IPS DF 4.7 (cell line): ENCODE measurements around the gene NDFIP1.

Source experiments
- DNase-seq: peaks from one replicate; pipeline ENCODE4 v3.0.0-alpha.2; 2013; ENCODE audit warnings: low spot score; ENCODE audit errors: extremely low read depth

The NDFIP1 gene

GRCh38 chr5:142118155-142118686 lies 9.6 kb downstream of the NDFIP1 start:
- no peak for DNase-seq

DNA sequence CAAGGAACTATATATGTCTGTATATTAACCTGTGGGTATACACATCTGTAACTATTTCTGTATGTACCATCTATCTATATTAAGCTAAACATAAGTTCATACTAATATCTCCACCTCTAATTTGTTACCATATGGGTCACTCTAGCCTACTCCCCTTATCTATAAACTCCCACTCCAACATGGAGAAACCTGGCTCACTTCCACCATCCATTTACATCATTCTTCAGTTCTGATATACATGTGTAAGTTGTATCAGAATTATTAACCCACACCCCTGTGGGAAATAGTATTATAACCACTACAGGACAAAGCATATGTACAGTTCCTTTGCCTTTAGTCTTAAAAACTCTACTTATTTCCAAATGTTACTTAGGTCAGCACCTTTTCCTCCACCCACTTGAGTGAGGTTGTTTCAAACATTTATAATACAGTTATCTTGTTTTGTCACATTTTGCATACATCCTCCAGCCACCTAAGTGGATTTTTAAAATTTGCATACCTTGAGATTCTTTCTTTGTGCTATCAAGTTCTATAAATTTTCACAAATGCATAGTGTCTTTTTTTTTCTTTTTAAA lies 10.6 kb downstream of the NDFIP1 start:
- no peak for DNase-seq

DNA sequence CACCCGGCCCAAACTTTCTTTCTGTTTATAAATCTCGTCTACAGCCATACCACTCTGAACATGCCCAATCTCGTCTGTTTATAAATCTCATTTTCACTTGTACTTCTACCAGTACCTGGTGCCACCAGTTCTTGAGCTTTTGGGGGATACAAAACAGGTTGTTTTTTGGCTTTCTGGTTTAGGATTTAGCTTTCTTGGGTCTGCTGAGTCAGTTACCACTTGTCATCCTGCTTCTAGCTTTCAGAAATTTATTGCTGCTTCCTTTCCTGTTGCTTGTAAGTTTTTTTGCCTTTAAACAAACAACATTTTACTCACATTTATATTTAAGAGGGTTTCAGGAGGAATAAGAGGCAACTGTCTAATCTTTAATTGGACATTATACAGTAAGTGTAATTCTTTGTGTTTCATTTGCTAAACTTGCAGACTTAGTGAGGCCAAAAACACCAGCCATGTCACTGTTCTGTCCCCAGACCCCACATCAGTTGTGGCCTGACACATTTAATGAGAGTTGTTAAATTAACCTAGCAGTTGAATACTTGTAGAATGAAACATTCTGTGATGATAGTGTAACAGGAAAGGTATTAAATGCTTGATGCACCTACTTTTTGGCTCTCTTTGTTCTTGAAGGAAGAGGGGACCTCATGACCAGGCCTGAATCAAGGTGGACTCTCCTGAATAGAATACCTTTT lies 11.8 kb downstream of the NDFIP1 start:
- DNase-seq: no peak

GRCh38 chr5:142122121-142122520 lies 13.5 kb downstream of the NDFIP1 start:
- DNase-seq: no peak

DNA sequence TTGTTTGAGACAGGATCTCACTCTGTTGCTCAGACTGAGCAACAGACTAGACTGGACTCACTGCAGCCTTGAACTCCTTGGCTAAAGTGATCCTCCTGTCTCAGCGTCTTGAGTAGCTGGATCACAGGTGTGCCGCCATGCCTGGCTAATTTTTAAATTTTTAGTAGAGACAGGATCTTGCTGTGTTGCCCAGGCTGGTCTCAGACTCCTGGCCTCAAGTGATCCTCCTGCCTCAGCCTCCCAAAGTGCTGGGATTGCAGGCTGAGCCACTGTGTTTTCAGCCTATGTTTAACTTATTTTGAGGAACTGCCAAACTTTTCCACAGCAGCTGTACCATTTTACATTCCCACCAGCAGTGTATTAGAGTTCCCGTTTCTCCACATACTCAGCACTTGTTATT lies 16.8 kb downstream of the NDFIP1 start:
- no peak for DNase-seq

GRCh38 chr5:142125963-142126362 lies 17.4 kb downstream of the NDFIP1 start:
- no peak for DNase-seq

DNA sequence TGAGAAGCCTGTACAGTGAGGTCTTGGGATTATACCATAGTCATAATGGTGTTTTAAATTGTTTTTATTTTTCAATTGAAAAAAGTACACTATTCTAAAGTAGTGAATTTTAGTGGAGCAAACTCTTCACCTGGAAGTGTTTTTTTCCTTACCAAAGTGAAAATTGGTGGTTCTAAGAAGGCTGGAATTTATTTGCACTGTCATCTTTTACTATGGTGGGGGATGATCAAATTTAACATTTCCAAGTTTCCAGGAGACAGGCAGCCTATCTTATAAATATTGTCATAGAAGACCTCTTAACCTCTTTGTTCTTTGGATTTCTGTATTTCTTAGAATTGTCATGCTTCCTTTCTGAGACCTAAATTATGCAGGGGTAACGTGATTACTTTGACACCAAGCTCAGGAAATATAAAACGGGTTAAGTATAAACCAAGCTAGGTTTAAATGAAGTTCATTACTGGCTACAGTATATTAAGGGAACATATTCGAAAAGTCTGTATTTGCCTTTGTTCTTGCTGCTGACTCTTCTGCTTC lies 20.2 kb downstream of the NDFIP1 start:
- DNase-seq: no peak

DNA sequence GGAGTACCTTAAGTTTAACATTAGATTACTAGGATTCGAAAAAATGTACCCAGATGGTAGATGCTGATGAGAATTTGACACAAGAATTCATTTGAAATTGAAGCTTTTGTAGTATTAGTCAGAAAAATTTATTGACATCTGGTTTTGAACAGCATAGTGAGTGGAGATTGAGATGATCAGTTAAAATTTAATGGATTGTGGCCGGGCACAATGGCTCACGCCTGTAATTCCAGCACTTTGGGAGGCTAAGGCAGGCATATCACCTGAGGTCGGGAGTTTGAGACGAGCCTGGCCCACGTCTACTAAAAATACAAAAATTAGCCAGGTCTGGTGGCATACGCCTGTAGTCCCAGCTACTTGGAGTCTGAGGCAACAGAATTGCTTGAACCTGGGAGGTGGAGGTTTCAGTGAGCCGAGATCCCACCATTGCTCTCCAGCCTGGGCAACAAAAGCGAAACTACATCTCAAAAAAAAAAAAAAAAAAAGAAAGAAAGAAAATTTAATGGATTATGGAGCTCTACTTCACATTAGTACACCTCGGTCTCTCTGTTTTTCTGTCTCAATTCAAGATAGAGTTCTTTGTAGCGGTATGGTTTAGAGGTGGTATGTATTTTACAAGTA lies 21.0 kb downstream of the NDFIP1 start:
- no peak for DNase-seq

- no peak for DNase-seq
Measured at GRCh38 chr5:142131394-142131793, 22.8 kb downstream of the NDFIP1 start.

DNA sequence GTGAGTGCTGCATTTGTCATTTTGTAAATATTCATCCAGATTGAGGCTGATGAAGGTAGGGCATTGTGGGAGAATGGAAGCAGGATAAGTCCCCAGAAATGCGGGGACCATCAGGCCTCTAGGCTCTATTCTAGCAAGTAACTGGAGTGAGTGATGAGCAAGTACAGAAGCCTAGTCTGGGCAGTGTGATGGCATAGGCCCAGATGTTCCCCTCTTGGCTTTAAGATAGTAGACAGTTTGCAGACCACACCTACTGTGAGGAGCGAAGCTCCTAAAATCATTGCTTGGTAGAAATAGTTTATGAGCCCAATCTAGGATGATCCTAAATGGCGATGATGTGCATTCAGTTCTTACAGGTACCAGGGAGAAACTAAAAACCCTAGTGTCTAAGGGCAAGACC lies 24.3 kb downstream of the NDFIP1 start:
- DNase-seq: no peak

DNA sequence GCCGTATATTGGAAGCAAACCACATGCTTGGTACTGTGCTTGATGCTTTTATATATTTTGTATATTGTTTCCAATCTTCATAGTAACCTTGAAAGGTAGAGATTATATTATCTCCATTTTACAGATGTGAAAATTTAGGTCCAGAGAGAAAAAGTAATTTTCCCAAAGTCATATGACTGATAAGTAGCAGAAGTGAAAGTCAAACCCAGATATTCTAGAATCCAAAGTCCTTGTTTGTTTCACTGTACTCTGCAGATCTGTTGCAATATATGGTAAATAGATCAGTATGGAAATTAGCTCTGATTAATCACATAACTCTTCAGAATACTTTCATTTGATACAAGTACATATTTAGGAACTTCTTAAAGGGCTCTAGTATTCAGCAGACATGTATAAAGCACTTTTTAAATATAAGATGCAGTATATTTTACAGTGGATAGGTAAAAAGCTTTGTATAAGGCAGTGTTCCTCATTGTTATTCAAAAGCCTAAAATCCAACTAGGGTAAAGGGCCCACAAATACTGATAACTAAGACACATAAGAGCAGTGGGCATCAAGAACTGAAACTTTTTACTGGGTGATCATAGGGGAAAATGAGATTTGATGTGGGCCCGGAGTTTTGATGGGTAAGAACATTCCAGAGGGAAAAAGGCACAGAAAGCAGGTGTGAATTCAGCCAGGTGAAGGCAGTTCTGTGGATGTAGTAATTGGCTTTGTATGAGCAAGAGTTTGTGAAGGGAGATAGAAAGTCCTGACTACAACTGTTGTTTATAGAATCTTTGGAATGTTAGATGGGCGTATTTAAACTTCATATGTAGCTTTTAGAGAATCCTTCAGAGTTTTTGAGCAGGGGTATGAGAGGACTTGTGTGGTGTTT lies 25.0 kb downstream of the NDFIP1 start:
- no peak for DNase-seq

DNA sequence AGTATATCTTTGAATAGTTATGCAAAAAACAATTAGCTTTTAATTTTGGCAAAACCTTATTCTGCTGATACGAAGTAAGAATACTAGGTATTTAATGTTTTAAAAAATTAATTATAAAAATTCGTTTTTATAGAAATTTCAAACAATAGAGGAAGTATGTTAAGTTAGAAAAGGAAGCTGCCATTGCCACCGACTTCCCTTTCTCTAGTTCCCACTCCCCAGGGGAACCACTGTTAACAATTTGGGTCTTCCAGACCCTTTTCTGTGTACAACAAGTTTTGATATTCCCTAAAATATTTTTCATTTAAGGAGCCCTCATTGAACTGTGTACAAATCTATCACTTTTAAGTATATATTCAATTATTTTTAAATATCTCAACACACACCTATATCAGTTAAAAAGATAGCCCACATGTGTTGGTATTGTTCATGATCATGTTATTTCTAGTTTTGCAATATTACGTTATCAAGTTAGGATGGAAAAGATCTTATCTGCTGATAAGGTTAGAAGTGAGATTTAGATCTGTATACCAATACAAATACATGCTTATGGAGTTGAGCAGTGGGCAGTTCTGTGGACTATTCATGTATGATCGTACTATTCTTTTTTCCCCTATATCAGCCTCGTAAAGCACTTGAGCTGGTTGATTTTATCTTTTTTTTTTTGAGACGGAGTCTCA lies 25.9 kb downstream of the NDFIP1 start:
- no peak for DNase-seq

- DNase-seq: no peak
Measured at GRCh38 chr5:142141463-142141862, 32.9 kb downstream of the NDFIP1 start.

GRCh38 chr5:142143878-142144277 lies 35.3 kb downstream of the NDFIP1 start:
- no peak for DNase-seq

DNA sequence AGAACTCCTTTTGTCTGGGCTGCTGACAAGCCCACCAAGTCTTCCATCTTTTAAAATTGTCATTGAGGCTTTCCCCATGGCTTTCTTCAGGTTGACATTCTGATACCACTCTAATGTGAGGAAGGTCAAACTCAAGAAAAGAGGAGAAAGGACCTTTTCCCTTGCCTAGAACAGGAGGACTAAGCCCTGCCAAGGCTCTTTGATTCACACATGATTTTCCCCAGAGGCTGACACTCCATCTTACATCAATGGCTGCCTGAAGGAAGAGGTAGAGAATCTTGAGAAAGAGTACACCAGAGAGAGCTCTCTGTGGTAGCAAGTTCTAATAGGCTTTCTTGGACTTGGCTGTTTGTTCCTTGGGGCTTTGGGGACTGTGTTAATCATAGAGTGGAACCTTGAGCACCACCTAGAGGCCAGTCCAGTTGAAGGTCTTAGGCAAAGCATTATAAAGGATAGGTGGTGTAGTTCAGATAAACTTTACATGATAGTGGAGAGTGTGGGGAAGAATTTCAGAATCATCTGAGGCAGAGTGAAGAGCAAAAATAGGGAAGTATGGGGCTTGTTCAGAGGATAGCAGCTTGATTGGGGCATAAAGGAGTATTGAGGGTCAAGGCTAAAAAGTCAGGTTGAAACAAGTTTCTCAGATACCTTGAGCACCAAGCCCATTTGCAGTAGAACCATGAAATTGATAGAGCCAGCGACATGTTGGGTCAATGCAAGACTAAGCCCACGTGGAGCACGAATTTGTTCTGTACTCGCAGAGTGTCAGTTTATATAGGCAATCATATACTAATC lies 36.7 kb downstream of the NDFIP1 start:
- peak; percentile 66 for DNase-seq

- DNase-seq: no peak
Measured at GRCh38 chr5:142149363-142149762, 40.8 kb downstream of the NDFIP1 start.

DNA sequence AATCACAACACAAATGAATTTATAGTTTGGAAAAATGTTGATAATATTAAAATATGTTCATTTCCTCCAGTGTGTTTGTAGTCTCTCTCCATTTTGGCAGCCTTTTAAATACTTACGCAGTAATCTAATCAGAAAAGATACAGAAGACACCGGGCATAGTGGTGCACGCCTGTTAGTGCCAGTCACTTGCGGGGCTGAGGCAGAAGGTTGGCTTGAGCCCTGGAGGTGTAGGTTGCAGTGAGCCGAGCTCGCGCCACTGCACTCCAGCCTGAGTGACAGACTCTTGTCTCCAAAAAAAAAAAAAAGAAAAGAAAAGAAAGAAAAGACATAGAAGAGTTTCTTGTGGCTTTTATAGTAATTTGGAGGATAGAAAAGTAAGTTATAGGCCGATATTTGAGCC lies 41.9 kb downstream of the NDFIP1 start:
- no peak for DNase-seq

GRCh38 chr5:142151436-142152383 lies 43.1 kb downstream of the NDFIP1 start:
- DNase-seq: no peak

DNA sequence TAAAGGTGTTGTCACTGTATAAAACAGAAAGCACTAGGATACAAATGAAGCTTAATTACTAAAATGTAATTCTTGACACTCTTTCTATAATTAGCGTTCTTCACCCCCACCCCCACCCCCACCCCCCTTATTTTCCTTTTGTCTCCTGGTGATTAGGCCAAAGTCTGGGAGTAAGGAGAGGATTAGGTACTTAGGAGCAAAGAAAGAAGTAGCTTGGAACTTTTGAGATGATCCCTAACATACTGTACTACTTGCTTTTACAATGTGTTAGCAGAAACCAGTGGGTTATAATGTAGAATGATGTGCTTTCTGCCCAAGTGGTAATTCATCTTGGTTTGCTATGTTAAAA lies 43.8 kb downstream of the NDFIP1 start:
- no peak for DNase-seq
